ENCODE measurements around the gene CADPS. TPM values are rescaled to one million over a fixed set of nuclear protein-coding genes. Genes with fewer than 3 reads are reported as not detected.

Gene CADPS
- total RNA-seq, 1 experiment from 2014 or later = 7.0 TPM

DNA sequence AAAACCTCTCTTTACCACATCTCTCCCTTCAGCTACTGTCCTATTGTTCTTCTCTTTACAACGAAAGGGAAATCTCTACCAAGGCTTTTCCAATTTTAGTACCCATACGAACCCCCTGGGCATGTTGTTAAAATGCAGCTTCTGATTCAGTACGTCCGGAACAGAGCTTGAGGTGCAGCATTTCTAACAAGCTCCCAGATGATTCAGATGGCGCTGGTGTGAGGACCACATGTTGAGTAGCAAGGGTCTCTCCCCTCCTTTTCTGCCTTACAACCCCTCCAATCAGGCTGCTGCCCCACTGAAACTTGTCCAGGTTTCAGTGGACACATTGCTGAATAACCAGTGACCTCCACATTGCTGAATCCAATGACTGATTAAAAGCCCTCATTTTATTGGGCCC lies 324.8 kb downstream of the CADPS start:
- Mint-ChIP-seq H3K4me3 (no peak overlapping the region), H3K9me3 (no peaks in the 10 kb centered on the region), H3K36me3 (no peaks in the 10 kb centered on the region), H3K27ac (no peak overlapping the region), H3K4me1 (peaks cover 32% of the 10 kb centered on the region), H3K27me3 (ENCODE audit: low read depth) (no peaks in the 10 kb centered on the region; the same call in 1 of the 2 replicates)
- ChIA-PET CTCF (interaction anchor here (0.9 kb wide), 2 partner anchors 10 to 57 kb away, joined by 3 to 4 read pairs; no protein-coding TSS in a partner anchor), POLR2A (no interaction called here)
- TF ChIP-seq GABPB1 (CRISPR knock-in tag; IDR thresholded peaks at IDR 0.05) (no peak), FOXP1 (CRISPR knock-in tag; IDR thresholded peaks at IDR 0.05; ENCODE audit: borderline replicate concordance) (no peak), JUN (CRISPR knock-in tag; IDR thresholded peaks at IDR 0.05) (no peak), KAT7 (CRISPR knock-in tag; IDR thresholded peaks at IDR 0.05; ENCODE audit: borderline replicate concordance) (no peak)
- ATAC-seq (no peak), DNase-seq (ENCODE audit: low spot score) (no peak)

DNA sequence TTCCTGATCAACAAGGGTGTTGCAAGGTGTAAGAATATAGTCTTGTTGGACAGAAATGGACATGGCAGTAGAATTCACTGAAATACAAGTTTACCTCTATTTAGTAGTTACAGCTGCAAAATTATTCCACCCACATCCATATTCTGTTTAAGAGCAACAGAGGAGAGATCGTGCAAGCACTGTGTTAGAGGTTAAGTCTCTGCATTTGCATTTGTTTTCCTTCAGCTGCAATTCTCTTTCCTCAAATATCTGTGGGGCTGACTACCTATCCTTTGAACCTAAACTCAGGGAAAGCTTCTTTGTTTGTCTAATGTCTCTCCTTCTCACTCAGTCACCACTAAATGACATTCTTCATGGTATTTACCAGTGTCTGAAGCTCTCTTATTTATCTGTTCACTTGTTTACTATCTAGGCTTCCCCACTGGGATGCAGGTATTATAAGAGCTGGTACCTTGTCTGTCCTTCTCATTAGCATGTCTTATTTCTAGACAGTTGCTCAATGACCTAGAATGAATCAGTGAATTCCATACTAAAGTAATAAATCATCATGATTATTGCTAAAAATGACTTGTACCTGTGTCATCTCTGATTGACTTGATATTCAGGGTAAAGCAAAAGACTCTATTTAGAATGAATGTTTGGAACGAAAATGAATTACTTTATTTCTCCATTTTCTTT lies 326.5 kb downstream of the CADPS start:
- Mint-ChIP-seq H3K27me3 (ENCODE audit: low read depth) (no peaks in the 10 kb centered on the region), H3K27ac (no peak overlapping the region), H3K4me3 (no peak overlapping the region), H3K4me1 (peaks cover 40% of the 10 kb centered on the region), H3K36me3 (no peaks in the 10 kb centered on the region), H3K9me3 (no peaks in the 10 kb centered on the region)
- ChIA-PET POLR2A (no interaction called here), CTCF (interaction anchor here (1.1 kb wide), 1 partner anchor 11 kb away, joined by 3 read pairs; no protein-coding TSS in a partner anchor)
- DNase-seq (ENCODE audit: low spot score) (no peak), ATAC-seq (no peak; the same call in 1 of the 2 replicates)
- TF ChIP-seq, protein P1, sequence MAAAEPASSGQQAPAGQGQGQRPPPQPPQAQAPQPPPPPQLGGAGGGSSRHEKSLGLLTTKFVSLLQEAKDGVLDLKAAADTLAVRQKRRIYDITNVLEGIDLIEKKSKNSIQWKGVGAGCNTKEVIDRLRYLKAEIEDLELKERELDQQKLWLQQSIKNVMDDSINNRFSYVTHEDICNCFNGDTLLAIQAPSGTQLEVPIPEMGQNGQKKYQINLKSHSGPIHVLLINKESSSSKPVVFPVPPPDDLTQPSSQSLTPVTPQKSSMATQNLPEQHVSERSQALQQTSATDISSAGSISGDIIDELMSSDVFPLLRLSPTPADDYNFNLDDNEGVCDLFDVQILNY (CRISPR knock-in tag; IDR thresholded peaks at IDR 0.05) = no peak
- TF ChIP-seq SP1 (CRISPR knock-in tag; conservative IDR thresholded peaks at IDR 0.05) = no peak
- no peak for TF ChIP-seq ZNF219 (CRISPR knock-in tag; IDR thresholded peaks at IDR 0.05; ENCODE audit: borderline replicate concordance)
- TF ChIP-seq PREB (CRISPR knock-in tag; IDR thresholded peaks at IDR 0.05; ENCODE audit: borderline replicate concordance) = no peak
- no peak for TF ChIP-seq ZNF425 (CRISPR knock-in tag; conservative IDR thresholded peaks at IDR 0.05)
- TF ChIP-seq, protein P2, sequence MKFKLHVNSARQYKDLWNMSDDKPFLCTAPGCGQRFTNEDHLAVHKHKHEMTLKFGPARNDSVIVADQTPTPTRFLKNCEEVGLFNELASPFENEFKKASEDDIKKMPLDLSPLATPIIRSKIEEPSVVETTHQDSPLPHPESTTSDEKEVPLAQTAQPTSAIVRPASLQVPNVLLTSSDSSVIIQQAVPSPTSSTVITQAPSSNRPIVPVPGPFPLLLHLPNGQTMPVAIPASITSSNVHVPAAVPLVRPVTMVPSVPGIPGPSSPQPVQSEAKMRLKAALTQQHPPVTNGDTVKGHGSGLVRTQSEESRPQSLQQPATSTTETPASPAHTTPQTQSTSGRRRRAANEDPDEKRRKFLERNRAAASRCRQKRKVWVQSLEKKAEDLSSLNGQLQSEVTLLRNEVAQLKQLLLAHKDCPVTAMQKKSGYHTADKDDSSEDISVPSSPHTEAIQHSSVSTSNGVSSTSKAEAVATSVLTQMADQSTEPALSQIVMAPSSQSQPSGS (CRISPR knock-in tag; IDR thresholded peaks at IDR 0.05; ENCODE audit: borderline replicate concordance, low read depth) = no peak
- TF ChIP-seq ERG (CRISPR knock-in tag; IDR thresholded peaks at IDR 0.05) = no peak
- TF ChIP-seq, protein P3, sequence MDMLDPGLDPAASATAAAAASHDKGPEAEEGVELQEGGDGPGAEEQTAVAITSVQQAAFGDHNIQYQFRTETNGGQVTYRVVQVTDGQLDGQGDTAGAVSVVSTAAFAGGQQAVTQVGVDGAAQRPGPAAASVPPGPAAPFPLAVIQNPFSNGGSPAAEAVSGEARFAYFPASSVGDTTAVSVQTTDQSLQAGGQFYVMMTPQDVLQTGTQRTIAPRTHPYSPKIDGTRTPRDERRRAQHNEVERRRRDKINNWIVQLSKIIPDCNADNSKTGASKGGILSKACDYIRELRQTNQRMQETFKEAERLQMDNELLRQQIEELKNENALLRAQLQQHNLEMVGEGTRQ (CRISPR knock-in tag; IDR thresholded peaks at IDR 0.05) = no peak
- TF ChIP-seq ZNF121 (CRISPR knock-in tag; IDR thresholded peaks at IDR 0.05) = no peak
- TF ChIP-seq GRHL2 (CRISPR knock-in tag; IDR thresholded peaks at IDR 0.05; ENCODE audit: insufficient replicate concordance, severe bottlenecking) = no peak
- TF ChIP-seq AFF4 (CRISPR knock-in tag; IDR thresholded peaks at IDR 0.05; ENCODE audit: borderline replicate concordance) = no peak
- no peak for TF ChIP-seq NFE2L1 (CRISPR knock-in tag; IDR thresholded peaks at IDR 0.05)
- no peak for TF ChIP-seq CDX4 (CRISPR knock-in tag; IDR thresholded peaks at IDR 0.05; ENCODE audit: borderline replicate concordance)
